OCI-M1 (cell line): ENCODE results near the gene TACR2.

ENCODE experiments used
- DNase-seq: peaks from one replicate; lab custom pipeline; 2025; lab: John Stamatoyannopoulos, UW

The TACR2 gene

DNA sequence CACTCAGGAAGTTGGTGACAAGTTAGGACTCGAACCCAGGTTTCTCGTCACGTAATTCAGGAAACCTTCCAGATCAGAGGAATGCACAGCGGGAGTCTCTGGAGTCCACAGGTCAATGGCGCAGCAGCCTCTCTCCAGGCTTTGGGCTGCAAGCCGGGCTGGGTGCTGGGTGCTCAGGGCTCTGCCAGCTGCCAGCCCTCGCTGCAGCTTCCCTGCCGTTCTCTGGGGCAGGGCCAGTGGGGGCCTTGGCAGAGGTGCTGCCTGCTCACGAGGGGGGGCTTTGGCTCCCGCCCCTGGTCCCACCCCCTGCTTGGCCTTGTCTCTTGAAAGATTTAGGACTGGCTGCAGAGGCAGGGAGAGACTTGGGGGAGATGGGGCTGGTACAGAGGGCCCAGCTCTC, at the start of gene TACR2:
Gene TACR2 (minus strand): TSS at position 224 of the 400 bp plus-strand sequence. CDS start 595 bp downstream, outside the sequence.
- DNase-seq = no peak

- DNase-seq = no peak
Observed at GRCh38 chr10:69466158-69466490, 49.4 kb upstream of the TACR2 start.

DNA sequence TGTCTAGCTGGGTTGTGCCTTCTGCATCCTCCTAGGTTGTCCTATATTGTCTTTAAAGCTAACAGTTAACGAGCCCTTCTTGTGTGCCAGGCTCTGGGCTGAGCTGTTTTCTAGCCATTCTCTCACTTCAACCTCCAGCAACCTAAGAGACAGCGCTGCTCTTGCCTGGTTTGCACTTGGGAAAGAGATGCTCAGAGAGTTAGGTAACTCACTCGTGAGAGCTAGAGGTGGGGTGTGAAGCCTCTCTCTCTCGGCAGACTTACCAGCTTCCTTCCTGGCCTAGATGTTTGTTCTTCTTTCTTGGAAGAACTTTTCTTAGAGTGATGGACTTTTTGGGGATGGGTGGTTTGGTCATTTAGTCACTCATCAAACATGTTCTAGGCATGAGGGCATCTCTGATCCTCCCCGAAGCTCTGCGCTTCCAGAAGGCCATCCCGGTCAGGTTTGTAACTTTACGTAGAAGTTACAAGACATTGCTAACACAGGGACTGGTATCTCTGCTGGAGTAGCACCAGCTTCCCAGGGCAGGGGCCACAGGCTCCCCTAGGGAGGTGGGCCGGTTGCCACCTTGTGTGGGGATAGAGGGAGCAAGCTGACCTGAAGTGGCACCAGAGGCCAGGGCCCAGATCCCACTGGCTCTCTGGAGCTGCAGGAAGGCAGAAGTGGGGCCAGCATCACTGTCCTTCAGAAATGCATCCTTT, 48.9 kb upstream of the TACR2 start:
- DNase-seq = no peak

- DNase-seq = no peak
Observed at GRCh38 chr10:69464801-69465401, 48.2 kb upstream of the TACR2 start.

DNA sequence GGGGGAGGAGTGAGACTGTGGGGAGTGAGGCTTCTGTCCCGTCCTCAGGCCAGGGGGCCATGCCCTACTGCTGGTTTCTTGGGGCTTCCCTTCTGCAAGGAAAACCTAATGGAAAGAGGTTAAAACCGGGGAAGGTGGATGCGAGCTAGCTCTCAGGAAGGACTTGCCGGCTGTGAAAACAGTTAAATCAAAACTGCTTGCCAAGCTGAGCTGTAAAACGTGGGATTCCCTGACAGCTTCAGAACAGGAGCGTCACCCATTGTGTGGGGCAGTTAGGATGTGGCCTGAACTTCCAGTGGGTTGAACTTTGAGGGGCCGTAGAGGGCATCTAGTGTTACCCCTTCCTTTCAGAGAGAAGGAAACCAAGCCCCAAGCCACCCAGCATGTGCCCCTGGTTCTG, 47.7 kb upstream of the TACR2 start:
- no peak for DNase-seq

GRCh38 chr10:69463886-69464285, 47.2 kb upstream of the TACR2 start:
- DNase-seq = no peak

DNA sequence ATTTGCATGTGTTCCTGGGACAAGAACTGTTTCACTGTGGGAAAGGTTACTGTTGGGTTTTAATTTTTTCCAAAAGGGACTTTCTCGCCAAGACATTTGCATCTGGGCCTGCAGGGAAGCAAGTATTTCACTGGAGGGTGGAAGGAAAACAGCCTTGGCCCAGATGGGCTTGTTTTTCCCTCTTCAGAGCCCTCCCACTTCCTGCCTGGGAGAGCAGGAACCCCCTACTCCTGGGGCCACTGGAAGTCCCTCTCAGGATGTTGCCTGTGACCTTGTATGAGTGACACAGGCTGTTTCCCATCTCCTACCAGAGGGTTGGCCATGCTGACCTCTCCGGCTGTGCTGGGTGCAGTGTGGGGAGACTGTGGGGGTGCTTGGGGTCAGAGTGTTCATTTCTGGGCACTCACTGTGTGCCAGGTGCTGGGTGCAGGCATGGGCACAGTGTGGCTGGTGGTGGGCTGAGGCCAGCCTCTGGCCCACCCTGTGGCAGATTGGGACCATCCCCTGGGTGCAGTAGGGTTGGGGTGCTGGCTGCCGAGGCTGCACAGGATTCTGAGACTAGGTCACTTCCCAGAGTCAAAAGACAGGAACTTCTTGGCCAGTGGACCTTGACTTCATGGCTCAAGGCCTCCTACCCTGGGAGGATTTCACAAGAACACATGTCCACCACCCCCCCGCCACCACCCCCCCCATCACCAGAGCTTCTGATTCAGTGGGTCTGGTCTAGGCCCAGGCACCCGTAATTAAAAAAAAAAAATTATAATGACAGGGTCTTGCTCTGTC, 44.7 kb upstream of the TACR2 start:
- no peak for DNase-seq

GRCh38 chr10:69460576-69461242, 44.0 kb upstream of the TACR2 start:
- no peak for DNase-seq

DNA sequence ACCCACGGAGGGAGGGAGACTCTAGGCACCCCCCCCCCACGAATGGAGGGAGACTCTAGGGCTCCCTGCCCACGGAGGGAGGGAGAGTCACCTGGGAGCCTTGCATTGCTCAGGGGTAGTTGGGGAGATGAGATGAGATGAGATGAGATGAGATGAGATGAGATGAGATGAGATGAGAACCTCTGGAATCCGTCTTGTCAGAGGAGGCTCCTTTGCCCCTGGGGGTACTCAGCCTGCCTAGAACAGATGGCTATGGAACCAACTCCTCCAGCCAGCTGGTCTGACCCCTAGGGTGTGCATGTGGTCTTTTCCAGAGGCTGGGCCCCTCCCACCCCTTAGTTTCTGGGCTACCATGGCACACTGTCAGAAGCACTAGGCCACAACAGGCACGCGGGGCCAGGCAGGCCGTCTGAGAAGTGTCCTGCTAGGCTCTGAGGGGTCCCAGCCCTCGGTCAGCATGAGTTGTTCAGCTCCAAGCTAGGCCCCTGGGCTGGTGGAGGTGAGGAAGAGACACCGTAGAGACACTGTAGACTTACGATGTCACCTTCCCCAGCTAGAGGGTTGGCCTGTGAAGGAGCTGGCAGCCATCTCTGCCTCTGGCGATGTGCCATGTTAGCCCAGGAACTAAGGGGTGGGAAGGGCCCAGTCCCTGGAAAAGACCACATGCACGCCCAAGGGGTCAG, 43.3 kb upstream of the TACR2 start:
- DNase-seq = no peak

- DNase-seq = no peak
Observed at GRCh38 chr10:69459101-69459790, 42.5 kb upstream of the TACR2 start.

- no peak for DNase-seq
Observed at GRCh38 chr10:69458430-69459100, 41.8 kb upstream of the TACR2 start.

GRCh38 chr10:69457771-69458237, 41.1 kb upstream of the TACR2 start:
- no peak for DNase-seq

DNA sequence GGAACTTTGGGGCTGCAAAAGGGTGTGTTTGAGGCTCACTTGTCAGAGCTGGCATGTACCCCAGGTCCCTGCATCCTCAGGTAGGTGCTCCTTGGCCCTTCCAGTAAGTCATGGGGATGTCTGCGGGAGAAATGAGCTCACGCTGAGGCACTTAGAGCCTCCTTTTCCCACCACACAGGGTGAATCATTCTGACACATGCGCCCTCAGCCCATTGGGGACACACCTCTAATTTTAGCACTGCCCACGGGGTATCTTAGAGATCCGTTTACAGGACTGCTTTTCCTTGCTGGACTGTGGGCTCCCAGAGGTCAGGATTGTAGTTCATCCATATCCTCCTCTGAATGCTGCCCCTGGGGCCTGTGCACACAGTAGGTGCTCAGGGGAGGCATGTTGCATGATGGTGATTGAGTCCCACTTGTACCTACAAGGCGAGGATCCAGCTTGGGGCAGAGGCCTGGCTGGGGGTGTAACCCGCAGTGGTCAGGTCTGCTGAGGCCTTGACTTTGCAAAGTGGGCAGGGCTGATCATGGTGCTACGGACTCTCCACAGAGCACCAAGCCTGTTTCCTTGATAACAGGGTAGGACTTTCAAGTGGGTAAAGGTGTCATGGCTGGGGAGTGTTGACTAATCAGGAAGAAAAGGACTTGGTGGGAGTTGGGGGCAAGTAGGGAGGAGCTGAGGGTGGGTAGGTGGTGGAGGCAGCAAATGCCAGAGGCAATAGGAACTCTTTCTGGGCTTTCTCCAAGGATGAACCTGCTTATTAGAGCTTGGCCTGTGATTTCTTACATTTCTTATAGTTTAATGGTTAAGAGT, 40.4 kb upstream of the TACR2 start:
- DNase-seq = no peak

DNA sequence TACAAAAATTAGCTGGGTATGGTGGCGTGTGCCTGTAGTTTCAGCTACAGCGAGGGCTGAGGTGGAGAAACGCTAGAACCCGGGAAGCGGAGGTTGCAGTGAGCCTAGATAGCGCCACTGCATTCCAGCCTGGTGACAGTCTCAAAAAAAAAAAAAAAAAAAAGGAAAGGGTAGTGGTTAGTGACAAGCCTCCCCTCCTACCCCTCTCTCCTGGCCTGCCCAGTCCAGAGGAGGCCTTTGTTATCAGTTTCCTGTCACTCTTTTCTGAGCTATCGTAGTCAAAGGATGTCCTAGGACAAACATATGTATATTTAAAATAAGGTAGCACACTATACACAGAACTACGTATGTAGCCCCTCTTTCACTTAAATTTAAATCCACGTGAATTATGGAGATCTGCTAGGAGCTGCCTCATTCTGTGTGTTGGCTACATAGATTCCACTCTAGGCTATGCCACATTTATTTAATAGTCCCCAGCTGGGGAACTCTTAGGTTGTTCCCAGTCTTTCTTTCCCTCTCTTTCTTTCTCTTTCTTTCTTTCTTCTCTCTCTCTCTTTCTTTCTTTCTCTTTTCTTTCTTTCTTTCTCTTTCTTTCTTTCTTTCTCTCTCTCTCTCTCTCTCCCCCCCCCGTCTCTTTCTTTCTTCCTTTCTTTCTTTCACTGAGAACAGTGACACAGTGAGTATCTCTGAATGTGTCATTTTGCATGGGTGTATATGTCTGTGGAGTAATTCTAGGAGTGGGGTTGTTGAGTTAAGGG, 38.5 kb upstream of the TACR2 start:
- DNase-seq = peak; percentile 11

GRCh38 chr10:69453795-69454194, 37.1 kb upstream of the TACR2 start:
- no peak for DNase-seq

DNA sequence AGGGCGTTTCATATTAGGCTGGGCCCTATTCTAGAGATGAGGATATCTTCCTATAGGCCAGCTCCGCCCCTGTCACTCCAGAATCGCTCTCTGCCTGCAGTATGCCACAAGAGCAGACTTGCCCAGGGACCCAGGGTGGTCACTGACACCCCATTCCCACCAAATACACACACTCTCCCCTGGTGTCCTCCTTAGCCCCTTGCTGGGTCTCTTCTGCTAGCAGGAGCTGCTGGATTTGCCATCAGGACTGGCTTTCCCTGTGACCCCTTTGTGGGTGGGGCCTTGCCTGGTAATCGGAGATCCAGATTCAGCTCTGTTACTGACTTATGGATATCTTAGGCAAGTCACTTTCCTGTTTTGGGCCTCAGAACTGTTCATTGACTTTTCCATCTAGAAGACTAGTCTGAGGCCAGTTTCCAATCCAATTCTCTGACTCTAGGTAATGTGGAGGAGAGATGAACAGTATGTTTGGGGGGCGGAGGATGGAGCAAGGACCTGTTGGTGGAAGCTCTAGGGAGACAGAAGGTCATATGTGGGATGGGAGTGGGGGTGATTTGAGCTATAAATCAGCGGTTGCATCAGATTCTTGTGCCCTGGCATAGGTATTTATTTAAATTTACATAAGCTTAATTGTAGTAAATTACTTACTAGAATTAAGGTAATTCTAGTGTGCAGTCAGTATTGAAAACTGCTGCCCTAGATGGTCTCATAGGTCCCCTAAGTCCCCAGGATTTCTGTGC, 36.1 kb upstream of the TACR2 start:
- DNase-seq = no peak

GRCh38 chr10:69451784-69452251, 35.1 kb upstream of the TACR2 start:
- DNase-seq = no peak

DNA sequence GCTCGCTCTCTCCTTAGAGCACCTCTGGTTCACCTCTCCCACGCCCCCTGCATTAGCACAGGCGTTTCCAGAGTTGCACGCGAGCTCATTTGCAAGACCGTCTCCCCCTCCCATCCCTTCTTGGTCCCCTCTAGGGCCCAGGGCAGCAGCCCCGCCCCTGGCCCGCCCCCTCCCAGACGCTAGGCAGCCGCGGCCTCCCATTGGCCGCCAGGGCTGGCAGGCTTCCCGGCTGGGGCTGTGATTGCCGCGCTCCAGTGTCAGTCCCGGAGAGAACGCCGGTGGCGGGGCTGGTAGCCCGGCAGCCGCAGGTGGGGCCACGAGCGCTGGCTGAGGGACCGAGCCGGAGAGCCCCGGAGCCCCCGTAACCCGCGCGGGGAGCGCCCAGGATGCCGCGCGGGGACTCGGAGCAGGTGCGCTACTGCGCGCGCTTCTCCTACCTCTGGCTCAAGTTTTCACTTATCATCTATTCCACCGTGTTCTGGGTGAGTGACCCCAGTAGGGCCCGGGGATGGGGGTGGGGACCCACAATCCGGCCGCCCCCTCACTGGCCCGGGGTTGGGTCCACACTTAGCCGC, 34.6 kb upstream of the TACR2 start, which contains the start of gene TSPAN15:
Gene TSPAN15 (plus strand): TSS at position 257 of the 575 bp plus-strand sequence. CDS start 130 bp downstream, at position 387.
- DNase-seq = peak; percentile 14
